Osteocyte (in vitro differentiated cells): ENCODE results near the gene HSF2. TPM values are rescaled to one million over a fixed set of nuclear protein-coding genes. Genes with fewer than 3 reads are reported as not detected.

Source experiments
- DNase-seq: peaks from one replicate; pipeline ENCODE4 v3.0.0; 2021; ENCODE audit warnings: mixed read lengths; ENCODE audit not compliant: unreplicated experiment; ENCODE audit errors: extremely low spot score
- H3K27ac Mint-ChIP-seq: one replicate; pipeline ENCODE4 v1.8.0; 2021; ENCODE audit warnings: mild to moderate bottlenecking, mixed read lengths; ENCODE audit not compliant: unreplicated experiment
- H3K27me3 Mint-ChIP-seq: one replicate; pipeline ENCODE4 v1.8.0; 2021; ENCODE audit warnings: mixed read lengths; ENCODE audit not compliant: unreplicated experiment
- H3K36me3 Mint-ChIP-seq: one replicate; pipeline ENCODE4 v1.8.0; 2021; ENCODE audit warnings: mixed read lengths; ENCODE audit not compliant: unreplicated experiment
- H3K4me1 Mint-ChIP-seq: one replicate; pipeline ENCODE4 v1.8.0; 2021; ENCODE audit warnings: mixed read lengths; ENCODE audit not compliant: unreplicated experiment
- H3K4me3 Mint-ChIP-seq: one replicate; pipeline ENCODE4 v1.8.0; 2021; ENCODE audit warnings: mild to moderate bottlenecking, moderate library complexity, mixed read lengths; ENCODE audit not compliant: unreplicated experiment
- H3K9me3 Mint-ChIP-seq: one replicate; pipeline ENCODE4 v1.8.0; 2021; ENCODE audit warnings: mixed read lengths; ENCODE audit not compliant: unreplicated experiment
- total RNA-seq: library from RNA; stranded (reverse); gene quantifications from 2 replicates; pipeline ENCODE4 v1.2.1, GENCODE V29; 2021
- TF ChIP-seq, protein P1 (sequence below): fragments of 200-600 bp; sonication (generic); IDR thresholded peaks from 2 replicates; pipeline ENCODE4 v1.5.0; 2021; ENCODE audit warnings: antibody characterized with exemption, mild to moderate bottlenecking, moderate library complexity

Gene HSF2
- total RNA-seq, 1 donor from 2014 or later = 15.5 TPM

DNA sequence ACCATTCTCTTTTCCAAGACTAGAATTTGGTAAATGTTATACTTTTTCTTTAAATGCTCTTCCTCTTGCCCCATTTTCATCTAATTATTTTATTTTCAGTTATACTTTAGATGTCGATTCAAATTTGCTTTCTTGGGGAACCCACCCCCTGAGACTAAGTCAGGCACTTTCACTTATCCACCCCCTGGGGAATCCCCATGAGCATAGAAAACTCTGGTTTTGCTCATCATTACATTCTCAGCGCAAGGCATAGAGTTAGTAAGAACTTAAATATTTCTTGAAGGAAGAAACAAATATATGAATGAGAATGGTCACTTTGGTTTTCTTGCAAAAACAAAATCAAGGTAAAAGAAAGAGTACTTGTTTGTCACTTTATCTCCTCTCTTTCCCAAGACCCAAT, 25.1 kb upstream of the HSF2 start:
- Mint-ChIP-seq H3K36me3 (no peaks in the 10 kb centered on the region), H3K9me3 (no peaks in the 10 kb centered on the region), H3K4me1 (no peaks in the 10 kb centered on the region), H3K27ac (no peak overlapping the region), H3K27me3 (peaks cover 60% of the 10 kb centered on the region), H3K4me3 (no peak overlapping the region)
- no peak for DNase-seq
- TF ChIP-seq, protein P1, sequence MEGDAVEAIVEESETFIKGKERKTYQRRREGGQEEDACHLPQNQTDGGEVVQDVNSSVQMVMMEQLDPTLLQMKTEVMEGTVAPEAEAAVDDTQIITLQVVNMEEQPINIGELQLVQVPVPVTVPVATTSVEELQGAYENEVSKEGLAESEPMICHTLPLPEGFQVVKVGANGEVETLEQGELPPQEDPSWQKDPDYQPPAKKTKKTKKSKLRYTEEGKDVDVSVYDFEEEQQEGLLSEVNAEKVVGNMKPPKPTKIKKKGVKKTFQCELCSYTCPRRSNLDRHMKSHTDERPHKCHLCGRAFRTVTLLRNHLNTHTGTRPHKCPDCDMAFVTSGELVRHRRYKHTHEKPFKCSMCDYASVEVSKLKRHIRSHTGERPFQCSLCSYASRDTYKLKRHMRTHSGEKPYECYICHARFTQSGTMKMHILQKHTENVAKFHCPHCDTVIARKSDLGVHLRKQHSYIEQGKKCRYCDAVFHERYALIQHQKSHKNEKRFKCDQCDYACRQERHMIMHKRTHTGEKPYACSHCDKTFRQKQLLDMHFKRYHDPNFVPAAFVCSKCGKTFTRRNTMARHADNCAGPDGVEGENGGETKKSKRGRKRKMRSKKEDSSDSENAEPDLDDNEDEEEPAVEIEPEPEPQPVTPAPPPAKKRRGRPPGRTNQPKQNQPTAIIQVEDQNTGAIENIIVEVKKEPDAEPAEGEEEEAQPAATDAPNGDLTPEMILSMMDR = no peak

DNA sequence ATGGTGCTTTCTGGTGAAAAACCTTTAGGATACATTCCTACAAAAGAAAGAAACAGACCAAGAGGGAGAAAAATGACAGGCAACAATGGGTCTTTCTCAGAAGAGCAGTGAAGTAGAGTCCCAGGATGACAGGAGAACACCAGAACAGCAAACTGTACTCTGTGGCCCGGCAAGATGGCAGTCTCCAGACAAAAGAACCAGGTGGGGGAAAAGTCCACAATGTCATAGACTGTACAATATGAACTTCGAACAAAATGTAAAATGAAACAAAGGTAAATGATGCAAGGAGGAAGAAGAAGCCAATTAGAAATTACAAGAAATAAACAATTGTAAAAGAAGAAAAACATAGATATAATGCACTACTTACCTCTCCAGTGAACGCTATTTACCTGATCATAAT, 23.2 kb upstream of the HSF2 start:
- TF ChIP-seq, protein P1 = no peak
- no peak overlapping the region for H3K27ac Mint-ChIP-seq
- no peak overlapping the region for H3K4me3 Mint-ChIP-seq
- no peaks in the 10 kb centered on the region for H3K9me3 Mint-ChIP-seq
- no peaks in the 10 kb centered on the region for H3K4me1 Mint-ChIP-seq
- no peak for DNase-seq
- no peaks in the 10 kb centered on the region for H3K36me3 Mint-ChIP-seq
- H3K27me3 Mint-ChIP-seq = peaks cover 65% of the 10 kb centered on the region

DNA sequence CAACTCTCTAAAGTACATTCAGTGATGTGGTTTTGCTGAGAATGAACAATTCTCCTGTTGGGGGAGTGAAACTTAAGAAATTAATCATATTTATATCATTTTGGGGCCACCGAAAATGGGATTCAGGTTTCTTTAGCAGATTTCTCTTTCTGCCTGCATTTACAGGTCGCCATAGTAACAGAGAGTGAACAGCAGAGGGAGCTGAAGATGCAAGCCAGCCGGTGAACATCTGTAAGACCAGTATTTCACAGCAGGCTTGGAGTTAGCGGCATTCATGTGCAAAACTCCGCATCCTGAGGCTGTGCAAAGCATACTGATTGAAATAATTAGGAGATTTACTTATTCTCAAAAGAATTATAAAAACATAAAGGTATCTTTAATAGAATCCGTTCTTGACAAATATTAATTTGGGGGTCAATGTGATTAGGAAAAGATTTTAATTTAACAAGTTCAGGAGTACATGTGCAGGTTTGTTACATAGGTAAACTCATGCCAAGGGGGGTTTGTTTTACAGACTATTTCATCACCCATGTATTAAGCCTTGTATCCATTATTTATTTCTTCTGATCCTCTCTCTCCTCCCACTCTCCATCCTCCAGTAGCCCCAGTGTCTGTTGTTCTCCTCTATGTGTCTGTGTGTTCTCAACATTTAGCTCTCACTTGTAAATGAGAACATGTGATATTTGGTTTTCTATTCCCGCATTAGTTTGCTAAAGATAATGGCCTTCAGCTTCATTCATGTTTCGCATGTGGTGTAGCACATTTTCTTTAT, 17.8 kb upstream of the HSF2 start:
- TF ChIP-seq, protein P1 = peak; percentile 87
- peak; percentile 84 for DNase-seq
- Mint-ChIP-seq H3K9me3 (no peaks in the 10 kb centered on the region), H3K4me3 (no peak overlapping the region), H3K27ac (no peak overlapping the region), H3K36me3 (no peaks in the 10 kb centered on the region), H3K4me1 (peaks cover 2% of the 10 kb centered on the region), H3K27me3 (peaks cover 52% of the 10 kb centered on the region)

DNA sequence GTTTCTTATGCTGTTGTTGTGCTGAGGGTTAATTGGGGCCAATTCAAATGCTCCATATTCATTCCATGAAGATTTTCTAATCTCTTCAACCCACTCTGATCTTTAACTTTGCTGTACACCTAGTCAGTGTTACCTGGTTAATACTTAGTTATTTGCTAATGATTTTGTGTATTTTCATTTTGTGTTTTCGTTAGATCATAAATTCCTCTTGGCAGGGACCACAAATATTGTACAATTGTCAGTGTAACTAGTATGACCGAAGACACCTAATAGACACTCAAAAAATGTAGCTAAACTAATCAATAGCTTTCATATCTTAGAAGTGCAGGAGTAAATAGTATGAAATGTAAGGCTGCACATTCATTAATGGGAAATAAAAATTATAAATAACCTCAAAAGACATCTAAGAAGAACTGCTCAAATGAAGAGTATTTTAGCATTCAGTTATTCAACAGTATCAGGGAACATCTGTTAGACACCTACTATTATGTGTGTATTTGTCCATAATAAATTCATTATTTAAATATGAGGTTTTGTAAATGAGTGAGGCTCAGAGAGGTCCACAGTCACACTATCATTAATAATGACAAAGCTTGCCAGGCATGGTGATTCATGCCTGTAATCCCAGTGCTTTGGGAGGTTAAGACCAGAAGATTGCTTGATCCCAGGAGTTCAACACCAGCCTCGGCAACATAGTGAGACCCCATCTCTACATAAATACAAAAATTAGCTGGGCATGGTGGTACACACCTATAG, 13.4 kb upstream of the HSF2 start:
- H3K27ac Mint-ChIP-seq = no peak overlapping the region
- H3K27me3 Mint-ChIP-seq = peaks cover 36% of the 10 kb centered on the region
- DNase-seq = no peak
- H3K4me1 Mint-ChIP-seq = peaks cover 2% of the 10 kb centered on the region
- no peaks in the 10 kb centered on the region for H3K36me3 Mint-ChIP-seq
- no peak overlapping the region for H3K4me3 Mint-ChIP-seq
- TF ChIP-seq, protein P1 = no peak
- H3K9me3 Mint-ChIP-seq = no peaks in the 10 kb centered on the region

DNA sequence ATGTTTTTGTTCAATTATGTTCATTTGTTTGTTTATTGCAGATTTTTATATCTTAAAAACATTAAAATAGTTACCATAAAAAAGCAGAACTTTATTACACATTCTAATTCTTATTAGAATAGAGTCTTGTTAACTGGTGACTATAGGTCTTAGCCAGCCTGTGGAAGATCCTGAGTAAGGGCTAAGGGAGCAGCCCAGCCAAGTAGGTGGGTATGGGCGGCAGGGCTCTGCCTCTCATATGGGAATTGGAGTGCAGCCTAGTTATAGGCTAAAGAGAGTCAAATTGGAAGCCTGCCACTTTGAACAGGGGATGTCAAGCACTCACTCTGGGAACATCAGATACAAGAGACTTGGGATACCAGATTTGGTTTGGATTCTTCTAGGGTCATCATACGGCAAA, 10.5 kb upstream of the HSF2 start:
- TF ChIP-seq, protein P1 = no peak
- H3K36me3 Mint-ChIP-seq = no peaks in the 10 kb centered on the region
- DNase-seq = no peak
- H3K4me1 Mint-ChIP-seq = no peaks in the 10 kb centered on the region
- peaks cover 15% of the 10 kb centered on the region for H3K27me3 Mint-ChIP-seq
- no peak overlapping the region for H3K27ac Mint-ChIP-seq
- H3K4me3 Mint-ChIP-seq = no peak overlapping the region
- no peaks in the 10 kb centered on the region for H3K9me3 Mint-ChIP-seq
